ENCODE measurements around the gene DAB1.

Gene DAB1

GRCh38 chr1:57208741-57209302 is 215.0 kb downstream of the DAB1 start:
- no peak for TF ChIP-seq CTCF (IDR thresholded peaks at IDR 0.05; ENCODE audit: control insufficient read depth, insufficient read depth, low read depth, low read length, missing control alignments)
- DNase-seq (ENCODE audit: low read depth) = no peak
- no peak overlapping the region for H3K4me3 ChIP-seq (ENCODE audit: control insufficient read depth, low read depth, low read length)

DNA sequence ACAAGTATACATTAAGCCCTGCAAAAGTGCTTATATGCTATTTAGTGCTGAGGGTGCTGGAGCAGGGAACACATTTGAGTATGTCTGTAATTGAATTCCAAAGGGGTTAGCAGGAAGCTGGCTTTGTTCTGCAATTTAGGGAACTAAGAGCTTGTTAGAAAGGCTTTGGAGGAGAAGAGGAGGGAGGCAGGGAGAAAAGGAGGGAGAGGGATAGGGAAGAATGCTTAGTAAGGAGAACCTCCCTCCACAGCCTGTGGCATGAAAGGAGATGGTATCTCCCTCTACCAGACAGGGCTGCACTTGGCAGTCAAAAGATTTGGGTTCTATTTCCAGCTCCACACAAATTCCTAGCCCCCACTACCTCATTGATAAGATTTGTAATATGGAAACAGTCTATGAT is 217.8 kb downstream of the DAB1 start:
- no peak overlapping the region for H3K4me3 ChIP-seq (ENCODE audit: control insufficient read depth, low read depth, low read length)
- DNase-seq (ENCODE audit: low read depth) = no peak
- no peak for TF ChIP-seq CTCF (IDR thresholded peaks at IDR 0.05; ENCODE audit: control insufficient read depth, insufficient read depth, low read depth, low read length, missing control alignments)

DNA sequence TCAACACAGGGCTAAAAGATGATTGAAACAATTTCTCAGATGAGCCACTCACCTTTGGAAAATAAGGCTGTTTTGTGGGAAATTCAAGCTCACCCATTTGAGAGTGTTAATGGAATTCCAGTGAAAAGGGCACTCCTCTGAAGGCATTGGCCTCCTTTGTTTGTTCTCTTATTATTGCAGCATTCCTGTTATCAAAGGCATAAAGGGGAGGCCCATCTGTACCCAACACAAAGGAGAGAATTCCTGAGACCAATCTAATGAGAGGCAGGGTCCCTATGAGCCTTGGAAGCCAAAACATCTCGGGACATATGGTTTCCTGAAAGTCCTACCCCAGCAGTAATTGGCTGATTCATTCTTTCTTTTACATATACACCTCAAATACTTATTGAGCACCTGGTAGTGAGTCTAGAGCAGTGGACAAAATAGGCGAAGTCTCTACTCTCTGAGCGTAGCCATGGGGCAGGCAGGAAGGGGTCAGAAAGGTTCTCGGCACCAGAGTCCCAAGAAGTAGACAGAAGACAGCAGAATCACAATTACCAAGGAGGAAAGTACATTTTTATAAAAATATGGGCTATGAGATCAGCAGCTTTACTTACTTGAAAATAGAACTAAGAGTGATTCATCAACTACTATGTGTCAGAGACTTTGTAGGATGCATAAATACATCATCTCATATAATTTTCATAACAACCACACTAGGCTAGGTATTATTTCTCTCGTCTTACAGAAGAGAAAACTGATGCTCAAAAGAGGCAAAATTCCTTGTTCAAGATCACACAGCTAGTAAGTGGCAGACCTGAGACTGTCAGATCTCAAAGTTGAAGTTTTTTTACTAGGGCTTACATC is 218.7 kb downstream of the DAB1 start:
- no peak for TF ChIP-seq CTCF (IDR thresholded peaks at IDR 0.05; ENCODE audit: control insufficient read depth, insufficient read depth, low read depth, low read length, missing control alignments)
- DNase-seq (ENCODE audit: low read depth) = no peak
- H3K4me3 ChIP-seq (ENCODE audit: control insufficient read depth, low read depth, low read length) = no peak overlapping the region

DNA sequence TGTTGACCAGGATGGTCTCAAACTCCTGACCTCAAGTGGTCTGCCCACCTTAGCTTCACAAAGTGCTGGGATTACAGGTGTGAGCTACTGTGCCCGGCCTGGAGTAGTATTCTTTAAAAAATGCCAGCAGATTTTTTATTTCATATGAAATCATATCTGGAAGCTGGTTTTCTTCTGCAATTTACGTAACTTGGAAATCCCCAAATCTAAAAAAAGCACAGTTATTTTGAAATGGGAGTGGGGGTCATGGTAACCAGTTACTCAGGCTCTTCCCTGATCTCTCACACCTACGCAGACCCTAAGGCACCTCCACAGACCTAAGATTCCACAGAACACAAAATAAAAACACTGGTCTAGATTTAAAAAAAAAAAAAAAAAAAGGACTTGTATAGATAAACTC is 219.8 kb downstream of the DAB1 start:
- H3K4me3 ChIP-seq (ENCODE audit: control insufficient read depth, low read depth, low read length) = no peak overlapping the region
- no peak for TF ChIP-seq CTCF (IDR thresholded peaks at IDR 0.05; ENCODE audit: control insufficient read depth, insufficient read depth, low read depth, low read length, missing control alignments)
- no peak for DNase-seq (ENCODE audit: low read depth)

- DNase-seq (ENCODE audit: low read depth) = no peak
- no peak for TF ChIP-seq CTCF (IDR thresholded peaks at IDR 0.05; ENCODE audit: control insufficient read depth, insufficient read depth, low read depth, low read length, missing control alignments)
- H3K4me3 ChIP-seq (ENCODE audit: control insufficient read depth, low read depth, low read length) = no peak overlapping the region
Observed at GRCh38 chr1:57202241-57202640, 221.6 kb downstream of the DAB1 start.

- TF ChIP-seq CTCF (IDR thresholded peaks at IDR 0.05; ENCODE audit: control insufficient read depth, insufficient read depth, low read depth, low read length, missing control alignments) = no peak
- no peak for DNase-seq (ENCODE audit: low read depth)
- H3K4me3 ChIP-seq (ENCODE audit: control insufficient read depth, low read depth, low read length) = no peak overlapping the region
Observed at GRCh38 chr1:57198912-57199311, 224.9 kb downstream of the DAB1 start.
